Measurements from ENCODE around the gene INPP5J.

INPP5J gene

DNA sequence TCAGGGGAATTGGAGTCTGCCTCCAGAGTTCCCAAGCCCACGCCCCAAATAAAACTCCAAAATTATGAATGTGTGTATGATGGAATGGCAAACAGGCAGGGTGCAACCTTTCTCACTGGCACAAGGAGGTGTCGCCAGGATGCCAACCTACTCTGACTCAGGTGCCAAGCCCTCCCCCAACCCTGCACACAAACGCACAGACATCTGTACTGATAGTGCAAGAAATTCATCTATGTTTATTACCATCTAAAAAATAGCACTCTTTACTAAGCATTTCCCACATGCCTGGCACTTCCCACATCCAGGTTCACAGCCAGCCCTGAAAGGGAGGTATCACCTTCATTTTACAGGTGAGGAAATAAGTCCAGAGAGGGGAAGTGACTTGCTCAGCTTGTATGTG lies 16.3 kb downstream of the INPP5J start:
- H3K4me3 ChIP-seq (ENCODE audit: low read depth, low read length): no peak overlapping the region
- TF ChIP-seq, protein P1, sequence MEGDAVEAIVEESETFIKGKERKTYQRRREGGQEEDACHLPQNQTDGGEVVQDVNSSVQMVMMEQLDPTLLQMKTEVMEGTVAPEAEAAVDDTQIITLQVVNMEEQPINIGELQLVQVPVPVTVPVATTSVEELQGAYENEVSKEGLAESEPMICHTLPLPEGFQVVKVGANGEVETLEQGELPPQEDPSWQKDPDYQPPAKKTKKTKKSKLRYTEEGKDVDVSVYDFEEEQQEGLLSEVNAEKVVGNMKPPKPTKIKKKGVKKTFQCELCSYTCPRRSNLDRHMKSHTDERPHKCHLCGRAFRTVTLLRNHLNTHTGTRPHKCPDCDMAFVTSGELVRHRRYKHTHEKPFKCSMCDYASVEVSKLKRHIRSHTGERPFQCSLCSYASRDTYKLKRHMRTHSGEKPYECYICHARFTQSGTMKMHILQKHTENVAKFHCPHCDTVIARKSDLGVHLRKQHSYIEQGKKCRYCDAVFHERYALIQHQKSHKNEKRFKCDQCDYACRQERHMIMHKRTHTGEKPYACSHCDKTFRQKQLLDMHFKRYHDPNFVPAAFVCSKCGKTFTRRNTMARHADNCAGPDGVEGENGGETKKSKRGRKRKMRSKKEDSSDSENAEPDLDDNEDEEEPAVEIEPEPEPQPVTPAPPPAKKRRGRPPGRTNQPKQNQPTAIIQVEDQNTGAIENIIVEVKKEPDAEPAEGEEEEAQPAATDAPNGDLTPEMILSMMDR (IDR thresholded peaks at IDR 0.05; ENCODE audit: low read depth, low read length, missing control alignments): no peak
- DNase-seq (ENCODE audit: low read depth): no peak
- in situ Hi-C loops (cut with HindIII; ENCODE audit: low sequenced_read_pairs): no loop called here

DNA sequence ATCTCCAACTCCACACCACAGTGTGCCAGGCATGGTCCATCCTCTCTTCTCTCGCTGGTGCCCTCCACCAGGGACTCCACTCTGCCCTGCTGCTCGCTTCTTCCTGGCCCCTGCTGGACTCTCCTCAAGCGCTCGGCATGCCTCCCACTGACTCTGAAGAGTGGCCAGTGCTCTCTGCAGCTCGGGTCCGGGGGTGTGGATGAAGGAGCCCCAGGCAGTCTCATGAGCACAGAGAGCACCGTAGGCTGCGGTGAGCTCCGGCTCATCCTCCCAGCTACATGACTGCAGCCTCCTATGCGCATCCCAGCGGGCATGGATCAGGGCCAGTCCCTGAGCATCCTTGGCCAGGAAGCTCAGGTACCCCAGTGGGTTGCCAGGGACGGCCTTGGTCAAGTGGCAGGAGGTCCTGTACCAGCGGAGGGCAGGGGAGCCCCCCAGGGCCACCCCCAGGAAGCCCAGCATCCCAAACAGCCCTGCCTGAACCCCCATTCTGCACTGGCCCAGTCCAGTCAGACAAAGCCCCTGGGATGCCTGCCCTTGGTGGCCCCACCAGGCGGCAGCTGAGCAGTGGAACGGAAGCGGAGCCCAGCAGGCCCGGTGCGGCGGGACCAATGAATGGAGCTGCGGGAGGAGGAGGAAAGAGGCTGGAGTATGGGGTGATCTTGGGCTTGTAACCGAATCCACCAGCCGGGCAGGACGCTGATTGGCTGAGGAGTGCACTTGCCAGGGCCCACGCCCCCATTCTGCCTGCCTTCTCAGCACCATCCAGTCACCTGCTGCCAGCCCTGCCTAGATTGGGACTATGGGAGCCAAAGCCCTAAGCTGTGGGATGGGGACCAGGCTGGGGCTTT lies 17.3 kb downstream of the INPP5J start, which contains the start of gene PLA2G3:
TSS of gene PLA2G3 (minus strand) at position 643 of the 851 bp plus-strand sequence. CDS start at position 489, 154 bp downstream.
- TF ChIP-seq, protein P1 (IDR thresholded peaks at IDR 0.05; ENCODE audit: low read depth, low read length, missing control alignments): no peak
- DNase-seq (ENCODE audit: low read depth): peak; percentile 16
- H3K4me3 ChIP-seq (ENCODE audit: low read depth, low read length): no peak within 1 kb of the TSS
- in situ Hi-C loops (cut with HindIII; ENCODE audit: low sequenced_read_pairs): no loop called here

DNA sequence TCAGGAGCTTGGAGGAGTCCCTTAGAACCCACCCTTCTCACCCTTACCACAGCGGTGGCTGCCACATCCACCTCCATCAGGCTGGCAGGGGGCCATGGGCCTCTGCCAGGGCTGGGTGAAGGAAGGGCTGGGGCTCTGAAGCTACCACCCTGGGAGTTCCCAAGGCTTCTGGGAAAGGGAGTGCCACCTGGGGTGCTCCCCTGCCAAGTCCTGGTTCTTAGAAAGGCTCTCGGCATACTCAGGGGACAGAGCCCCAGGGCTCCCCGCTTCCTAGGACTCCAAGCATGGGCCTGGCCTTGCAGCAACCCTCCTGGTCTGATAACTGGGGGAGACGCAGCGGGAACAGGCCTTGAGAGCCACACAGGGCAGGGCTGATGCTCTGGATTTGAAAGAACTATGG lies 18.0 kb downstream of the INPP5J start:
- no peak for DNase-seq (ENCODE audit: low read depth)
- in situ Hi-C loops (cut with HindIII; ENCODE audit: low sequenced_read_pairs): no loop called here
- no peak overlapping the region for H3K4me3 ChIP-seq (ENCODE audit: low read depth, low read length)
- TF ChIP-seq, protein P1 (IDR thresholded peaks at IDR 0.05; ENCODE audit: low read depth, low read length, missing control alignments): no peak

DNA sequence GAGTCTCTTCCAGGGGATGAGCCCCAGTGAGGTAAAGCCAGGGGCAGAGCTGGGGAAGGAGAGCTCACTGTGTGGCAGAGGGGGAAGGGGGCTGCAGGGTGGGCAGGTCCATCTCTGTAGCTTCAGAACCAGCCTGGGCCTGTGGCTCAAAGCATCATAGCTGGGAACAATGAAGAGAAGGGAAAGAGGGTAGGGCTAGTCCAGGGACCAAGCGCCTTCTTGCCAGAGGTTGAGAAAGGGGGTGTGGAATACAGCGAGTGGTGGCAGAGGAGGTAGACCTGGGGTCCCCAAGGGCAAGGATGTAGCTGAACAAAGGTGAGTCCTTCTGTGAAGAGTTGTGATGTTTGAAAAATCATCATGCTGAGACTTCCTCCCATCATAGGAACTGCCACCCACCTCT lies 18.8 kb downstream of the INPP5J start:
- TF ChIP-seq, protein P1 (IDR thresholded peaks at IDR 0.05; ENCODE audit: low read depth, low read length, missing control alignments): no peak

DNA sequence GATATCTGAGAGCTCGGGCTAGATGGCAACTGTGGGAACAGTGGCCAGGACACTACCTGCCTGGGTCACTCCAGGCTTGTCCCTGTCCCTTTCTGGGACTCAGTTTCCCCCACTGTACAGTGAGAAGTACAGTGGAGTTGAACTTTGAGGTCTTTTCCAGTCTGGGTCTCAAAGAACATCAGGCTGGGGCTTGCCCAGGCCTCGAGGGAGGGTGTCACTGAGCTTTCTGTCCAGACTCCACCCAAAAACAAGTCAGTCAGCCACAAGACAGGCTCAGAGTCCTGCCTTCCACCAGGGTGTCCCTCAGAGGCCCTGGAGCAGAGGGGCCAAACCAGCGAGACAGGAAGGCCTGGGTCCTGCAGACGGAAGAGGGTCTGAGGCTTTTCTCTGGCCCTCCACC lies 19.5 kb downstream of the INPP5J start:
- in situ Hi-C loops (cut with HindIII; ENCODE audit: low sequenced_read_pairs): no loop called here
- DNase-seq (ENCODE audit: low read depth): no peak
- H3K4me3 ChIP-seq (ENCODE audit: low read depth, low read length): no peak overlapping the region
- TF ChIP-seq, protein P1 (IDR thresholded peaks at IDR 0.05; ENCODE audit: low read depth, low read length, missing control alignments): no peak

More for the DNA sequence above, 18.8 kb downstream of the INPP5J start:
- in situ Hi-C loops (cut with HindIII; ENCODE audit: low sequenced_read_pairs): no loop called here
- H3K4me3 ChIP-seq (ENCODE audit: low read depth, low read length): no peak overlapping the region
- DNase-seq (ENCODE audit: low read depth): no peak

DNA sequence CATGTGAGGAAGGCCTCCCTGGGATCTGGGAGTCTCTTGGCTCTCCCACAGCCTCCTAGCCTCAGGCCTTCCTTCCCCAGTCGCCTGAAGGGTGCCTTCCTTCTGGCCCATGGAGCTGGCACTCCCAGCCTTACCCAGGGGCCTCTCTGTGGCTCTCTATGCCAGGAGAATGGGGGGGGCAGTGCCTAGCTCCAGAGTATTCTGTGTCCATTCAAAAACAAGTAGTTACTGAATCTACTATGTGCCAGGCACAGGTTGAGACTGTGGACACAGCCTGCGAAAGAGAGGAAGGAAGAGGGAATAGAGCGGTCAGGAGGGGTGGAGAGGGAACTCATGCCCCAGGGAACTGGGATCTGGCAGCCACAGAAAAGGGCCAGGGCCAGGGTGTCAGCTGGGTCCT lies 20.3 kb downstream of the INPP5J start:
- in situ Hi-C loops (cut with HindIII; ENCODE audit: low sequenced_read_pairs): no loop called here
- no peak for DNase-seq (ENCODE audit: low read depth)
- H3K4me3 ChIP-seq (ENCODE audit: low read depth, low read length): no peak overlapping the region
- TF ChIP-seq, protein P1 (IDR thresholded peaks at IDR 0.05; ENCODE audit: low read depth, low read length, missing control alignments): no peak

All from astrocyte of the cerebellum (primary cell).